ENCODE data around the gene PRDM2. TPM values are rescaled to one million over a fixed set of nuclear protein-coding genes. Genes with fewer than 3 reads are reported as not detected.

The PRDM2 gene
- total RNA-seq, 1 donor from 2014 or later = 23.0 TPM

- no peaks in the 10 kb centered on the region for H3K27me3 ChIP-seq (ENCODE audit: control insufficient read depth in 3 of 3, insufficient read depth in 3 of 3, low read length in 3 of 3)
- no peak overlapping the region for H3K27ac ChIP-seq (ENCODE audit: low read depth, low read length)
- no peak overlapping the region for H3K4me3 ChIP-seq (ENCODE audit: low read length in 3 of 3)
- H3K4me1 ChIP-seq (ENCODE audit: control insufficient read depth in 3 of 3, insufficient read depth in 3 of 3, low read length in 3 of 3) = peaks cover 9 to 22% (median 21%) of the 10 kb centered on the region in 3 donors
- H3K9ac ChIP-seq (ENCODE audit: low read depth in 1 of 3, low read length in 3 of 3) = no peak overlapping the region
- no peaks in the 10 kb centered on the region for H3K9me3 ChIP-seq (ENCODE audit: control insufficient read depth in 3 of 3, low read length in 3 of 3)
- peaks cover 0 to 2% (median 2%) of the 10 kb centered on the region in 3 donors for H3K36me3 ChIP-seq (ENCODE audit: control insufficient read depth in 3 of 3, insufficient read depth in 3 of 3, low read length in 3 of 3)
Measured at GRCh38 chr1:13804240-13804633, 104.2 kb downstream of the PRDM2 start.

GRCh38 chr1:13805431-13805830, 105.4 kb downstream of the PRDM2 start:
- H3K36me3 ChIP-seq (ENCODE audit: control insufficient read depth in 3 of 3, insufficient read depth in 3 of 3, low read length in 3 of 3) = peaks cover 0 to 3% (median 2%) of the 10 kb centered on the region in 3 donors
- no peaks in the 10 kb centered on the region for H3K27me3 ChIP-seq (ENCODE audit: control insufficient read depth in 3 of 3, insufficient read depth in 3 of 3, low read length in 3 of 3)
- H3K9me3 ChIP-seq (ENCODE audit: control insufficient read depth in 3 of 3, low read length in 3 of 3) = no peaks in the 10 kb centered on the region
- no peak overlapping the region for H3K4me3 ChIP-seq (ENCODE audit: low read length in 3 of 3)
- no peak overlapping the region for H3K27ac ChIP-seq (ENCODE audit: low read depth, low read length)
- H3K9ac ChIP-seq (ENCODE audit: low read depth in 1 of 3, low read length in 3 of 3) = no peak overlapping the region
- H3K4me1 ChIP-seq (ENCODE audit: control insufficient read depth in 3 of 3, insufficient read depth in 3 of 3, low read length in 3 of 3) = peaks cover 9 to 19% (median 18%) of the 10 kb centered on the region in 3 donors

GRCh38 chr1:13806108-13806507, 106.1 kb downstream of the PRDM2 start:
- no peak overlapping the region for H3K9ac ChIP-seq (ENCODE audit: low read depth in 1 of 3, low read length in 3 of 3)
- no peaks in the 10 kb centered on the region for H3K27me3 ChIP-seq (ENCODE audit: control insufficient read depth in 3 of 3, insufficient read depth in 3 of 3, low read length in 3 of 3)
- no peak overlapping the region for H3K4me3 ChIP-seq (ENCODE audit: low read length in 3 of 3)
- no peak overlapping the region for H3K27ac ChIP-seq (ENCODE audit: low read depth, low read length)
- H3K9me3 ChIP-seq (ENCODE audit: control insufficient read depth in 3 of 3, low read length in 3 of 3) = no peaks in the 10 kb centered on the region
- H3K36me3 ChIP-seq (ENCODE audit: control insufficient read depth in 3 of 3, insufficient read depth in 3 of 3, low read length in 3 of 3) = peaks cover 0 to 3% (median 0%) of the 10 kb centered on the region in 3 donors
- H3K4me1 ChIP-seq (ENCODE audit: control insufficient read depth in 3 of 3, insufficient read depth in 3 of 3, low read length in 3 of 3) = peaks cover 5 to 13% (median 13%) of the 10 kb centered on the region in 3 donors

GRCh38 chr1:13807209-13807608, 107.2 kb downstream of the PRDM2 start:
- Histone ChIP-seq H3K36me3 (ENCODE audit: control insufficient read depth in 3 of 3, insufficient read depth in 3 of 3, low read length in 3 of 3) (peaks cover 0 to 3% (median 0%) of the 10 kb centered on the region in 3 donors), H3K4me3 (ENCODE audit: low read length in 3 of 3) (no peak overlapping the region), H3K27ac (ENCODE audit: low read depth, low read length) (no peak overlapping the region), H3K9me3 (ENCODE audit: control insufficient read depth in 3 of 3, low read length in 3 of 3) (no peaks in the 10 kb centered on the region), H3K9ac (ENCODE audit: low read depth in 1 of 3, low read length in 3 of 3) (no peak overlapping the region), H3K27me3 (ENCODE audit: control insufficient read depth in 3 of 3, insufficient read depth in 3 of 3, low read length in 3 of 3) (no peaks in the 10 kb centered on the region), H3K4me1 (ENCODE audit: control insufficient read depth in 3 of 3, insufficient read depth in 3 of 3, low read length in 3 of 3) (peaks cover 4 to 13% (median 10%) of the 10 kb centered on the region in 3 donors)

GRCh38 chr1:13808729-13809131, 108.7 kb downstream of the PRDM2 start:
- H3K36me3 ChIP-seq (ENCODE audit: control insufficient read depth in 3 of 3, insufficient read depth in 3 of 3, low read length in 3 of 3) = peaks cover 0 to 3% (median 0%) of the 10 kb centered on the region in 3 donors
- peaks cover 4 to 11% (median 10%) of the 10 kb centered on the region in 3 donors for H3K4me1 ChIP-seq (ENCODE audit: control insufficient read depth in 3 of 3, insufficient read depth in 3 of 3, low read length in 3 of 3)
- no peaks in the 10 kb centered on the region for H3K27me3 ChIP-seq (ENCODE audit: control insufficient read depth in 3 of 3, insufficient read depth in 3 of 3, low read length in 3 of 3)
- no peak overlapping the region for H3K27ac ChIP-seq (ENCODE audit: low read depth, low read length)
- no peaks in the 10 kb centered on the region for H3K9me3 ChIP-seq (ENCODE audit: control insufficient read depth in 3 of 3, low read length in 3 of 3)
- no peak overlapping the region for H3K4me3 ChIP-seq (ENCODE audit: low read length in 3 of 3)
- no peak overlapping the region for H3K9ac ChIP-seq (ENCODE audit: low read depth in 1 of 3, low read length in 3 of 3)

- H3K4me3 ChIP-seq (ENCODE audit: low read length in 3 of 3) = no peak overlapping the region
- H3K9me3 ChIP-seq (ENCODE audit: control insufficient read depth in 3 of 3, low read length in 3 of 3) = no peaks in the 10 kb centered on the region
- peaks cover 0 to 4% (median 1%) of the 10 kb centered on the region in 3 donors for H3K36me3 ChIP-seq (ENCODE audit: control insufficient read depth in 3 of 3, insufficient read depth in 3 of 3, low read length in 3 of 3)
- no peak overlapping the region for H3K9ac ChIP-seq (ENCODE audit: low read depth in 1 of 3, low read length in 3 of 3)
- H3K27me3 ChIP-seq (ENCODE audit: control insufficient read depth in 3 of 3, insufficient read depth in 3 of 3, low read length in 3 of 3) = no peaks in the 10 kb centered on the region
- H3K27ac ChIP-seq (ENCODE audit: low read depth, low read length) = no peak overlapping the region
- H3K4me1 ChIP-seq (ENCODE audit: control insufficient read depth in 3 of 3, insufficient read depth in 3 of 3, low read length in 3 of 3) = peaks cover 4 to 11% (median 10%) of the 10 kb centered on the region in 3 donors
Measured at GRCh38 chr1:13809461-13810159, 109.6 kb downstream of the PRDM2 start.

GRCh38 chr1:13812456-13813397, 112.7 kb downstream of the PRDM2 start:
- H3K4me1 ChIP-seq (ENCODE audit: control insufficient read depth in 3 of 3, insufficient read depth in 3 of 3, low read length in 3 of 3) = peaks cover 4 to 13% (median 7%) of the 10 kb centered on the region in 3 donors
- H3K27me3 ChIP-seq (ENCODE audit: control insufficient read depth in 3 of 3, insufficient read depth in 3 of 3, low read length in 3 of 3) = no peaks in the 10 kb centered on the region
- no peak overlapping the region for H3K4me3 ChIP-seq (ENCODE audit: low read length in 3 of 3)
- no peaks in the 10 kb centered on the region for H3K9me3 ChIP-seq (ENCODE audit: control insufficient read depth in 3 of 3, low read length in 3 of 3)
- no peak overlapping the region for H3K27ac ChIP-seq (ENCODE audit: low read depth, low read length)
- H3K36me3 ChIP-seq (ENCODE audit: control insufficient read depth in 3 of 3, insufficient read depth in 3 of 3, low read length in 3 of 3) = peaks cover 0 to 9% (median 4%) of the 10 kb centered on the region in 3 donors
- H3K9ac ChIP-seq (ENCODE audit: low read depth in 1 of 3, low read length in 3 of 3) = no peak overlapping the region

- Histone ChIP-seq H3K9ac (ENCODE audit: low read depth in 1 of 3, low read length in 3 of 3) (no peak overlapping the region), H3K4me3 (ENCODE audit: low read length in 3 of 3) (no peak overlapping the region), H3K27ac (ENCODE audit: low read depth, low read length) (no peak overlapping the region), H3K9me3 (ENCODE audit: control insufficient read depth in 3 of 3, low read length in 3 of 3) (no peaks in the 10 kb centered on the region), H3K36me3 (ENCODE audit: control insufficient read depth in 3 of 3, insufficient read depth in 3 of 3, low read length in 3 of 3) (peaks cover 0 to 9% (median 5%) of the 10 kb centered on the region in 3 donors), H3K4me1 (ENCODE audit: control insufficient read depth in 3 of 3, insufficient read depth in 3 of 3, low read length in 3 of 3) (peaks cover 4 to 13% (median 6%) of the 10 kb centered on the region in 3 donors), H3K27me3 (ENCODE audit: control insufficient read depth in 3 of 3, insufficient read depth in 3 of 3, low read length in 3 of 3) (no peaks in the 10 kb centered on the region)
Measured at GRCh38 chr1:13813398-13814012, 113.5 kb downstream of the PRDM2 start.

- no peaks in the 10 kb centered on the region for H3K9me3 ChIP-seq (ENCODE audit: control insufficient read depth in 3 of 3, low read length in 3 of 3)
- H3K27ac ChIP-seq (ENCODE audit: low read depth, low read length) = no peak overlapping the region
- no peak overlapping the region for H3K4me3 ChIP-seq (ENCODE audit: low read length in 3 of 3)
- peaks cover 0 to 8% (median under 1%) of the 10 kb centered on the region in 3 donors for H3K4me1 ChIP-seq (ENCODE audit: control insufficient read depth in 3 of 3, insufficient read depth in 3 of 3, low read length in 3 of 3)
- no peak overlapping the region for H3K9ac ChIP-seq (ENCODE audit: low read depth in 1 of 3, low read length in 3 of 3)
- H3K36me3 ChIP-seq (ENCODE audit: control insufficient read depth in 3 of 3, insufficient read depth in 3 of 3, low read length in 3 of 3) = peaks cover 2 to 9% (median 7%) of the 10 kb centered on the region in 3 donors
- no peaks in the 10 kb centered on the region for H3K27me3 ChIP-seq (ENCODE audit: control insufficient read depth in 3 of 3, insufficient read depth in 3 of 3, low read length in 3 of 3)
Measured at GRCh38 chr1:13814131-13814530, 114.1 kb downstream of the PRDM2 start.

Measured in skeletal muscle tissue (tissue), 4 donors.